HG02623 (cell line): Measurements from ENCODE around the gene SAMD1.

ENCODE experiments used
- ATAC-seq: cut with Tn5 transposase; IDR thresholded peaks from one replicate; pipeline ENCODE4 v1.9.1; 2021; ENCODE audit warnings: moderate library complexity; ENCODE audit not compliant: unreplicated experiment

Gene SAMD1

DNA sequence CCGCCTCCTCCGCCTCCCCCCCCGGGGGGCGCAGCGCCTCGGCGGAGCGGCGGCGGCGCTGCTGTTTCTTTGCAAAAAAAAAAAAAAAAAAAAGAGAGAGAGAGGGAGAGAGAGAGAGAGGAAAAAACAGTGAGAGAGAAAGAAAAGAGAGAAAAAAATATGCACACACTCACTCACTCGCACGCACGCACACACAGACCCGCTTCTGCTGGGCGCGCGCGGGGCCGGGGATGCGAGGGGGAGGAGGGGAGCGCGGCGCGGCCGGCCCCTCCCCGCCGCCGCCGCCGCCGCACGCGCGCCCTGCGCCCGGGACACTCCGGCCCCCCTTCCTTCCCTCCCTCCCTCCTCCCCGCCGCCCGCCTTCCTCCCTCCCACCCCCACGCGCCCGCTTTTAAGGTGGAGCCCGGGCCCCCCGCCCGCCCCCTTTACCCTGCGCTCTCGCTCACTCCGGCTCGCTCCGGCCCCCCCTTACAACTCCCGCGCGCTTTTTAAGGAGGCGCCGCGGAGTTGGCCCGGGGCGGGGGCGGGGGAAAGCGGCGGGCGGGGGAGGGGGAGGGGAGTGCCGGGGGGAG is at the start of gene SAMD1:
Gene SAMD1 (minus strand): TSS at position 243 of the 572 bp plus-strand sequence.
- peak; percentile 35 for ATAC-seq

- no peak for ATAC-seq
Measured at GRCh38 chr19:14139944-14140343, 49.4 kb upstream of the SAMD1 start.

DNA sequence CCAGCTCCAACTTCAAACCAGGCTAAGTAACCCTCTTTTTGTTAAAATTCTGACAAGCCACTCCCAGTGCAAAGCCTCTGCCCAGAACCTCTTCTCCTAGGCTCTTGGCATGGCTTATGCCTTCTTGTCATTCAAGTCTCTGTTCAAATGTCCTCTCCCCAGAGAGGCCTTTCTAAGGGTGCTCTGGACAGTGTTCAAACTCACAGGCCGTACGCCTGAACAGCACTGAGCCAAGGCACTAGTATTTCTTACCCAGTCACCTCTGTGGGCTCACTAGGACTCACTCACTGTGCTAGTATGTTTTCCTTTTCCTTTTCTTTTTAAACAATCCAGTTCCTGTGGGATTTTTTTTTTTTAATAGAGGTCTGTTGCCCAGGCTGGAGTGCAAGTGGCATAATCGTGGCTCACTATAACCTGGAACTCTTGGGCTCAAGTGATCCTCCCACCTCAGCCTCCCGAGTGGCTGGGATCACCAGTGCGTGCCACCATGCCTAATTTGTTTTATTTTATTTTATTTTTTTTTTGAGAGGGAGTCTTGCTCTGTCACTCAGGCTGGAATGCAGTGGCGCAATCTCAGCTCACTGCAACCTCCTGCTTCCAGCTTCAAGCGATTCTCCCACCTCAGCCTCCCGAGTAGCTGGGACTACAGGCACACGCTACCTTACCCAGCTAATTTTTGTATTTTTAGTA is 48.2 kb upstream of the SAMD1 start:
- no peak for ATAC-seq

DNA sequence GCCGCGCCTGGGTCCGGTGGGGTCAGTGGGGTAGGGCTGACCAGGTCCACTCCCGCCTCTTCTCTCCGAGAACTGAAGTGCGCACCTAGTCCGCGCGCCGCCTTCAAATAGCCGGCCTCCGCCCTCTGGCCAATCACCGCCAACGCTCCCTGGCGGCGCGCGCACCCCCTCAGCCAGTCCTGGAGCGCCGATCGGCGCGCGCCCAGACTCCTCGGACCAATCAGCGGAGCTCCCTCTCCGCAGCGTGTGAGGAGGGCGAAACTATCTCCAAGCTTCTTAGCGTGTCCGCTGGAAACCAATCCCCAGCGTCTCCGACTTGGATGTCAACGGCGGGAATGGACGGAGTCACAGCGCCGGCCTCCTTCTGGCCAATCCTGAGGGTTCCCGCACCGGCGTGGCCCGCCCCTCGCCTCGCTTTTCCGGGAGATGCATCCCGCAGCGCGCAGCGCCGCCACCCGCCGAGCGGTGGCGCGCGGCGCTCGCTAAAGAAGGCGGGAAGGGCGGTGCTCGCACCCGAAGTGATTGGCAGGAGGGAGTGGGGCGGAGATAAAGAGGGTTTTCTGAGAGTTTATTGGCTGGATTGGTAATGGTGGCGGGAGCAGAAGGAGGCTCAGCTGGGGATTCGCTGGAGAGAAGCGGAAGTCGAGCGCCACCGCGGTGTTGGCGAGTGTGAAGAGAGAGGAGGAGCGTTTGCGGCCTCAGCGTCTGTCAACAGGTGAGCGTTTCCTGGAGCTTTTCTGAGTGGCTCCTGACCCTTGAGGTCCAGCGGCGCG is 46.1 kb upstream of the SAMD1 start, which contains the start of gene ASF1B:
Gene ASF1B (minus strand): TSS at position 81 of the 773 bp plus-strand sequence. CDS start 133 bp downstream, outside the sequence.
- ATAC-seq = peak; percentile 78

- ATAC-seq = no peak
Measured at GRCh38 chr19:14135985-14136508, 45.5 kb upstream of the SAMD1 start.

DNA sequence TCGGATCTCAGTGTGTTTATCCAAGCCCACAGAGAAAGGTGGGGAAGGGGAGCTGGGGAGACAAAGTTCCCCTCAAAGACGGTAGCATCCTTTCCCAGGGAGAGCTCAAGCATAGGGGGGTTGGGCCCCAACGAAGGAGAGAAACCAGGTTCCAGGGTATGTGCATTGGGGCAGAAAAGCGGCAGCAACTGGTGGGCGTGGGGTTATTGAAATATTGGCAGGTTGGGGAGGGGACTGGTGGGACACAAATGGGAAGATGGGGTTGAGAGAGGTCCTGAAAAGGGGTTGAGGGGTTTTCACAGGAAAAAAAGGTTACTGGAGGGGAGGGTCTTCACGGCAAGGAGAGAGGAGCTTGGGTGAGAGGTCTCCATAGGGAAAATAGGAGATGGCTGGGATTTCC is 44.8 kb upstream of the SAMD1 start:
- no peak for ATAC-seq

GRCh38 chr19:14127929-14128509 is 37.5 kb upstream of the SAMD1 start:
- ATAC-seq = no peak

DNA sequence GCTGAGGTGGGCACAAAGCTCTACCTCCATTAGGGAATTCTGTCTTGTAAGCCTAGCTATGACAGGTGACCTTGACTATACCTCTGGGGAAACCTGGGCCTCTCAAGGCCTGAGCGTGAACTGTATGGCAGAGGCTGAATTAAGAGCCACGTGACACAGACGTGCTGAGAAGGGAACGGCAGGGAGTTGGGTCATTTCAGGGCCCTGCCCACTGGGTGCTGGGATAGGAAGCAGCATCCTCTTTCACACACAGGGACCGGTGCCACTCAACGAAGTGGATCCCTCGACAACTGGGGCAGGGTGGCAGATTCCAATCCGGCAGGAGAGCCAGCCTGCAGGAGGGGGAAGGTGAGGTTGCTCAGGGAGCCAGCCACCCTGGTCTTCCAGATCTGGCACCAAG is 36.6 kb upstream of the SAMD1 start:
- no peak for ATAC-seq

- no peak for ATAC-seq
Measured at GRCh38 chr19:14122924-14123323, 32.4 kb upstream of the SAMD1 start.

- no peak for ATAC-seq
Measured at GRCh38 chr19:14120497-14120780, 29.9 kb upstream of the SAMD1 start.

DNA sequence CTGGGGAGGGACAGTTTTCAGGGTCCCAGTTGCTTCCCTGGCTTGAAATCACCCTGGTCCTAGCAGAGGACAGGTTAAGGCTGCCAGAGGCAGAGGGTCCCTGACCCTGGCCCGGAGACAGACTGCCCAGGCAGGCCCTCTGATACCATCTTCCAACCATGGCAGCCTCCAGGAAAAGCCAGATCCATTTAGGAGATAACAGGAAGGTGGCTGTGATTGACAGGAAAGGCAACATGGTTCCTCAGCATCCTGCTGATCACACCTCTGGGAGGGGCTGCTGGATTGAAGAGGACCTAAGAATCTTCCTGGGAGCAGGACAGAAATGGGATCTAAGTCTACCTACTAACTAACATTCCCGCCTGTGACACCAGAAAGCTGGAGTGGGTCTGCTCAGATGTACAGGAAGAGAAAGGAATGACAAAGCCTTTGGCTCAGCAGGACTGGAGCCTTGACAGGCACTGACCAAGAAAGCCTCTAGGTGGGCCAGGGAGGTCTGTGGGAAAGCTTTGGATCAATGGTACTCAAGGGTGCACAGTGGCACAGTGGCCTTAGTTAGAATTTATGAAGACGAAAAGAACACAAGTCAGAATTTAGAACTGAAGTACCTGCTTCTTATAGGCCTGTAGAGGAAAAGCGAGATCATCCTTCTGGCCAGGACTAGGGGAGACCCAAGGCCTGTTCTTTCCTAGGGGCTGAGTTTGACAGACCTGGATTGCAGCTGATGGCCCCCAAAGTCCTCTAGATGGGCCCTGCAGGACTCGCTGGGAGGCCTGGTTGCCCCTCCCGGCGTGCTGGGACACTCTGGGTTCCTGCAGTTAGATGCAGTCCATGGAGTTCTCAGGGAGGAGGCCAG is 29.3 kb upstream of the SAMD1 start:
- ATAC-seq = no peak

GRCh38 chr19:14119146-14119545 is 28.6 kb upstream of the SAMD1 start:
- ATAC-seq = no peak

- ATAC-seq = peak; percentile 27
Measured at GRCh38 chr19:14118165-14119051, 27.9 kb upstream of the SAMD1 start.

- peak; percentile 90 for ATAC-seq
Measured at GRCh38 chr19:14117668-14118164, 27.2 kb upstream of the SAMD1 start, which contains the start of gene PRKACA. Gene PRKACA, minus strand, starts transcription at chr19:14117762. Its CDS starts 215 bp downstream, at chr19:14117547.

DNA sequence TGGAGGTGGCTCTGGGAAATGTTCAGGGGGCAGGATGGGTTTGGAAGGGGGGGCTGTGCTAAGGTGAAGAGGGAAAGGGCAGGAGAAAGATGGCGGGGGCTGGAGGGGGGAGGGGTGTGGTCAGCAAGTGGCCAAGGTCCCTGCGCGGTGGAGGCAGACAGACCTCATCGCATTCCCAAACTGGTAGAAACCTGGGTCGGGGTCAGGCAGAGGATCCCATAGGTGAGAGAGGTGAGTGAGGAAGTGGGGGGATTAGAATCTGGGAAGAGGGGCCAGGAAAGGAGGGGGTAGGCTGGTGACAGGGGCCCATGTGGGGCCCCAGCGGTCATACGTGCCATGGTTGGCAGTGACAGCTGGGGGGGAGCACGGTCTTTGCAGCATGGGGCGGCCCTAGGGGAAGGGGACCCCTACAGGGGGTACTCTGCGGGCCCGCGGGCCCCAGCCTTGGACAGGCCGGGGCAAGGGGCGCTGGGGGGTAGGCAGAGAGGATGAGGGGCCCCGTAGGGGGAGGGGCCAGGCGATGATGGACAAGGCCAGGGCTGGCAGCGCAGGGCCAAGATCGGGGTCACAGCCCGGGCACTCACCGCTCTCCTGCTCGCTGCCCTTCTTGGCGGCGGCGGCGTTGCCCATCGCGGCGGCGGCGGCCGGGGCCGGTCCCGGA is 26.5 kb upstream of the SAMD1 start:
- ATAC-seq = peak; percentile 4

DNA sequence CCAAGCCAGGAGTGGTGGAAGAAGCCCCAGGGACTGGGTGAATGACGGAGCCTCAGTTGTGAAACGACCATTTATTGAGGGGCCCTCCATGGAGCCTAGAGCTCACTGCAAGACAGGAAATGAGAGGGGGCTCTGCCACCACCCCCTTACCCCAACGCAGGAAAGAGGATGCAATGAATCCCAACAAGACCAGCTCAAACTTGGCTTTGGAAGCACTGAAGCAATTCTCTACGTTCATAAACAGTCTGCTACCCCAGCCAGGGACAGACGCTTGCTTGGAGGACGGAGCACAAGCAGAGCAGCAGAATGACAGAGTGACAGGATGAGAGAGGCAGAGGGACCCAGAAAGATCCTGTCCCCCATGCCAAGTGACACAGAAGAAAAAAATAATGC is 26.0 kb upstream of the SAMD1 start:
- no peak for ATAC-seq

- no peak for ATAC-seq
Measured at GRCh38 chr19:14115756-14116155, 25.2 kb upstream of the SAMD1 start.

- ATAC-seq = no peak
Measured at GRCh38 chr19:14114854-14115253, 24.3 kb upstream of the SAMD1 start.

GRCh38 chr19:14114439-14114838 is 23.9 kb upstream of the SAMD1 start:
- ATAC-seq = no peak
